Neural progenitor cell (in vitro differentiated cells): ENCODE results near the gene APBB1. TPM values are rescaled to one million over a fixed set of nuclear protein-coding genes. Genes with fewer than 3 reads are reported as not detected.
A peak's percentile ranks its signal among the peaks of the same experiment; 100 is the strongest.

Source experiments
- DNase-seq: peaks from one replicate; pipeline ENCODE4 v3.0.0-alpha.2; 2016; ENCODE audit warnings: low spot score
- H2AFZ ChIP-seq: fragments of 200-600 bp; sonication (generic); replicated peaks from 2 replicates; pipeline ENCODE4 v1.6.1; 2016; ENCODE audit warnings: antibody characterized with exemption
- H3F3A ChIP-seq: fragments of 200-600 bp; sonication (generic); 2 replicates; pipeline ENCODE4 v1.6.1; 2016; ENCODE audit warnings: antibody characterized with exemption, low read depth
- H3K27ac ChIP-seq: fragments of 200-600 bp; sonication (generic); 2 replicates; pipeline ENCODE4 v1.5.1; 2016; ENCODE audit warnings: mild to moderate bottlenecking
- H3K27me3 ChIP-seq: fragments of 200-600 bp; sonication (generic); 2 replicates; pipeline ENCODE4 v1.6.1; 2016; ENCODE audit warnings: mild to moderate bottlenecking, moderate library complexity
- H3K36me3 ChIP-seq: fragments of 200-600 bp; sonication (generic); 2 replicates; pipeline ENCODE4 v1.5.1; 2016
- H3K4me1 ChIP-seq: fragments of 200-600 bp; sonication (generic); 2 replicates; pipeline ENCODE4 v1.6.1; 2016; ENCODE audit warnings: mixed run types
- H3K4me2 ChIP-seq: fragments of 200-600 bp; sonication (generic); 2 replicates; pipeline ENCODE4 v1.6.1; 2016
- H3K4me3 ChIP-seq: fragments of 200-600 bp; sonication (generic); 2 replicates; pipeline ENCODE4 v1.5.1; 2016
- H3K79me2 ChIP-seq: fragments of 200-600 bp; sonication (generic); 2 replicates; pipeline ENCODE4 v1.6.1; 2016; ENCODE audit warnings: low read depth
- H3K9ac ChIP-seq: fragments of 200-600 bp; sonication (generic); 2 replicates; pipeline ENCODE4 v1.6.1; 2016
- H3K9me3 ChIP-seq: fragments of 200-600 bp; sonication (generic); 2 replicates; pipeline ENCODE4 v1.5.1; 2016; ENCODE audit warnings: low read depth
- H4K20me1 ChIP-seq: fragments of 200-600 bp; sonication (generic); 2 replicates; pipeline ENCODE4 v1.6.1; 2016; ENCODE audit warnings: low read depth
- H3K27ac Mint-ChIP-seq: 3 replicates; pipeline ENCODE4 v1.8.0; 2021; ENCODE audit warnings: mixed read lengths
- H3K27me3 Mint-ChIP-seq: 2 replicates; pipeline ENCODE4 v1.8.0; 2022; ENCODE audit warnings: low read depth, mild to moderate bottlenecking, inconsistent platforms, moderate library complexity, mixed read lengths; ENCODE audit not compliant: insufficient read depth
- H3K36me3 Mint-ChIP-seq: 3 replicates; pipeline ENCODE4 v1.8.0; 2021; ENCODE audit warnings: mixed read lengths
- H3K4me1 Mint-ChIP-seq: 3 replicates; pipeline ENCODE4 v1.8.0; 2021; ENCODE audit warnings: mixed read lengths
- H3K4me3 Mint-ChIP-seq: 3 replicates; pipeline ENCODE4 v1.8.0; 2021; ENCODE audit warnings: mild to moderate bottlenecking, moderate library complexity, mixed read lengths
- H3K9me3 Mint-ChIP-seq: 3 replicates; pipeline ENCODE4 v1.8.0; 2020; ENCODE audit warnings: mixed read lengths
- CTCF ChIP-seq: fragments of 200-600 bp; sonication (generic); IDR thresholded peaks from 2 replicates; pipeline ENCODE4 v1.5.1; 2017; ENCODE audit warnings: antibody characterized with exemption, mild to moderate bottlenecking
- EZH2 ChIP-seq: fragments of 200-600 bp; sonication (generic); IDR thresholded peaks from 2 replicates; pipeline ENCODE4 v1.6.1; 2017; ENCODE audit warnings: antibody characterized with exemption, mild to moderate bottlenecking, moderate library complexity
- EZH2phosphoT487 ChIP-seq: fragments of 200-600 bp; sonication (generic); IDR thresholded peaks from 2 replicates; pipeline ENCODE4 v1.6.1; 2017; ENCODE audit warnings: antibody characterized with exemption
- total RNA-seq: library from RNA; depleted of rRNA; stranded (reverse); fragments of >200 nt; gene quantifications from 2 replicates; pipeline ENCODE4 v1.2.3, GENCODE V29; 2015; ENCODE audit warnings: low replicate concordance

APBB1 gene
- total RNA-seq, 1 donor from 2014 or later: 38.5 TPM

- no peak overlapping the region for H3K9ac ChIP-seq
- H3K79me2 ChIP-seq: no peaks in the 10 kb centered on the region
- no peaks in the 10 kb centered on the region for H3K36me3 ChIP-seq
- H3K4me3 Mint-ChIP-seq: no peak overlapping the region
- H3K27ac Mint-ChIP-seq: no peak overlapping the region
- no peaks in the 10 kb centered on the region for H3K27me3 ChIP-seq
- TF ChIP-seq CTCF (no peak), EZH2 (no peak), EZH2phosphoT487 (no peak)
- no peak overlapping the region for H3K4me3 ChIP-seq
- peaks cover 3% of the 10 kb centered on the region for H3K27me3 Mint-ChIP-seq
- no peak overlapping the region for H2AFZ ChIP-seq
- H3K4me1 ChIP-seq: no peaks in the 10 kb centered on the region
- no peak overlapping the region for H3K4me2 ChIP-seq
- no peak for DNase-seq
- H3K4me1 Mint-ChIP-seq: peaks cover 6% of the 10 kb centered on the region
- no peaks in the 10 kb centered on the region for H4K20me1 ChIP-seq
- H3K9me3 Mint-ChIP-seq: no peaks in the 10 kb centered on the region
- H3F3A ChIP-seq: no peaks in the 10 kb centered on the region
- no peaks in the 10 kb centered on the region for H3K36me3 Mint-ChIP-seq
- H3K27ac ChIP-seq: no peak overlapping the region
- no peaks in the 10 kb centered on the region for H3K9me3 ChIP-seq
Observed at GRCh38 chr11:6354651-6355485, 64.0 kb downstream of the APBB1 start.

GRCh38 chr11:6353367-6353987 lies 65.4 kb downstream of the APBB1 start:
- Histone ChIP-seq H3K36me3 (no peaks in the 10 kb centered on the region), H3K27ac (no peak overlapping the region), H4K20me1 (no peaks in the 10 kb centered on the region), H2AFZ (no peak overlapping the region), H3K9ac (no peak overlapping the region), H3K79me2 (no peaks in the 10 kb centered on the region), H3K27me3 (no peaks in the 10 kb centered on the region), H3K4me3 (no peak overlapping the region), H3K4me2 (no peak overlapping the region), H3K4me1 (no peaks in the 10 kb centered on the region), H3F3A (no peaks in the 10 kb centered on the region), H3K9me3 (no peaks in the 10 kb centered on the region)
- TF ChIP-seq EZH2phosphoT487: no peak
- no peak for TF ChIP-seq EZH2
- peak; percentile 96 for TF ChIP-seq CTCF
- DNase-seq: peak; percentile 76
- no peaks in the 10 kb centered on the region for H3K9me3 Mint-ChIP-seq
- peaks cover 6% of the 10 kb centered on the region for H3K4me1 Mint-ChIP-seq
- no peak overlapping the region for H3K27ac Mint-ChIP-seq
- peaks cover 3% of the 10 kb centered on the region for H3K27me3 Mint-ChIP-seq
- H3K36me3 Mint-ChIP-seq: no peaks in the 10 kb centered on the region
- H3K4me3 Mint-ChIP-seq: no peak overlapping the region

GRCh38 chr11:6351782-6352382 lies 67.0 kb downstream of the APBB1 start:
- Histone ChIP-seq H3K9me3 (no peaks in the 10 kb centered on the region), H3K9ac (no peak overlapping the region), H3K4me1 (no peaks in the 10 kb centered on the region), H2AFZ (no peak overlapping the region), H4K20me1 (no peaks in the 10 kb centered on the region), H3K27me3 (no peaks in the 10 kb centered on the region), H3K4me2 (no peak overlapping the region), H3K36me3 (no peaks in the 10 kb centered on the region), H3K4me3 (no peak overlapping the region), H3K27ac (no peak overlapping the region), H3F3A (no peaks in the 10 kb centered on the region), H3K79me2 (no peaks in the 10 kb centered on the region)
- H3K27ac Mint-ChIP-seq: no peak overlapping the region
- no peak for DNase-seq
- no peak overlapping the region for H3K4me3 Mint-ChIP-seq
- TF ChIP-seq CTCF (no peak), EZH2 (no peak), EZH2phosphoT487 (no peak)
- peaks cover 2% of the 10 kb centered on the region for H3K4me1 Mint-ChIP-seq
- H3K27me3 Mint-ChIP-seq: peaks cover 3% of the 10 kb centered on the region
- H3K36me3 Mint-ChIP-seq: peaks cover 1% of the 10 kb centered on the region
- H3K9me3 Mint-ChIP-seq: peaks cover 7% of the 10 kb centered on the region
